Fibroblast of the aortic adventitia (primary cell): ENCODE measurements around the gene FBXO38. TPM values are rescaled to one million over a fixed set of nuclear protein-coding genes. Genes with fewer than 3 reads are reported as not detected.
A peak's percentile ranks its signal among the peaks of the same experiment; 100 is the strongest.

Source experiments
- DNase-seq: peaks from one replicate; pipeline ENCODE4 v3.0.0-alpha.2; 2010; ENCODE audit warnings: low read depth
- H3K4me3 ChIP-seq: 2 replicates; pipeline ENCODE4 v1.5.1; 2011; ENCODE audit warnings: low read depth, mild to moderate bottlenecking, control low read depth, low read length, moderate library complexity
- total RNA-seq: library from RNA; depleted of rRNA; stranded (reverse); fragments of >200 nt; gene quantifications from 2 replicates; pipeline ENCODE4 v1.2.3, GENCODE V29; 2012; ENCODE audit warnings: low replicate concordance
- TF ChIP-seq, protein P1 (sequence below): IDR thresholded peaks from 2 replicates; pipeline ENCODE4 v1.5.1; 2011; ENCODE audit warnings: mild to moderate bottlenecking, low read length, control low read depth, inconsistent platforms; ENCODE audit not compliant: insufficient read depth

The FBXO38 gene
- total RNA-seq, 1 donor: 61.0 TPM

DNA sequence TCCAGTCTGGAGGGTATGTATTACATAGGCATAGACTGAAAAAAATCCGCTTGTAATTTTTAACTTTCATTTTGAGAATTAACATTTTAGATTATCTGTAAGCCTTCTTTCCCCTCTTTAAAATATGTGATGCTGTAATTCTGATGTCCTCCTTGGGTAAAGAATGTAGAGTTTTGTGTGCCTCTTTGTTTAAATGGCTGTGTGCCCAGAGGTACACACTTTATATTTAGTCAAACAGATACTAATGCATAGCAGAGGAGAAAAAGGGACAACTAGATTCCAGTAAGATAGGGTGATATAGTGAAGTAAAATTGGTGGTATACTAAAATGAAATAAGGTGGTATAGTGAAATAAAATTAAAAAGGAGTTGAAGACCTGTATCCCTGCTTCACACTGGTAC, 1.3 kb downstream of the FBXO38 start:
- DNase-seq: no peak
- TF ChIP-seq, protein P1, sequence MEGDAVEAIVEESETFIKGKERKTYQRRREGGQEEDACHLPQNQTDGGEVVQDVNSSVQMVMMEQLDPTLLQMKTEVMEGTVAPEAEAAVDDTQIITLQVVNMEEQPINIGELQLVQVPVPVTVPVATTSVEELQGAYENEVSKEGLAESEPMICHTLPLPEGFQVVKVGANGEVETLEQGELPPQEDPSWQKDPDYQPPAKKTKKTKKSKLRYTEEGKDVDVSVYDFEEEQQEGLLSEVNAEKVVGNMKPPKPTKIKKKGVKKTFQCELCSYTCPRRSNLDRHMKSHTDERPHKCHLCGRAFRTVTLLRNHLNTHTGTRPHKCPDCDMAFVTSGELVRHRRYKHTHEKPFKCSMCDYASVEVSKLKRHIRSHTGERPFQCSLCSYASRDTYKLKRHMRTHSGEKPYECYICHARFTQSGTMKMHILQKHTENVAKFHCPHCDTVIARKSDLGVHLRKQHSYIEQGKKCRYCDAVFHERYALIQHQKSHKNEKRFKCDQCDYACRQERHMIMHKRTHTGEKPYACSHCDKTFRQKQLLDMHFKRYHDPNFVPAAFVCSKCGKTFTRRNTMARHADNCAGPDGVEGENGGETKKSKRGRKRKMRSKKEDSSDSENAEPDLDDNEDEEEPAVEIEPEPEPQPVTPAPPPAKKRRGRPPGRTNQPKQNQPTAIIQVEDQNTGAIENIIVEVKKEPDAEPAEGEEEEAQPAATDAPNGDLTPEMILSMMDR: no peak
- H3K4me3 ChIP-seq: peak overlapping the region; percentile 87

- DNase-seq: no peak
- H3K4me3 ChIP-seq: no peak overlapping the region
- TF ChIP-seq, protein P1: no peak
These were observed 2.3 kb downstream of the FBXO38 start for GRCh38 chr5:148386041-148386440.

DNA sequence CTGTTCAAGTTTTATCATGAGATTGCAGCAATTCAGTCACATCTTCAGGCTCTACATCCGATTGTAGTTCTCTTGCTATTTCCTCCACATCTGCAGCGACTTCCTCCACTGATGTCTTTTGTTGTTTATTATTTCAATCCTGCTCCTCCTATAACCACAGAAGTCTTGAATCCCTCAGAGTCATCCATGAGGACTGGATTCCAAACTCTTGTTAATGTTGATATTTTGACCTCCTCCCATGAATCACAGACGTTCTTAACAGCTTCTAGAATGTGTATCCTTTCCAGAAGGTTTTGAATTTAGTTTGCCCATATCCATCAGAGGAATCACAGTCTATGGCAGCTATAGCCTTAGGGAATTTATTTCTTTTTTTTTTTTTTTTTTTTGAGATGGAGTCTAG, 3.6 kb downstream of the FBXO38 start:
- TF ChIP-seq, protein P1: no peak
- DNase-seq: peak; percentile 33
- H3K4me3 ChIP-seq: no peak overlapping the region

DNA sequence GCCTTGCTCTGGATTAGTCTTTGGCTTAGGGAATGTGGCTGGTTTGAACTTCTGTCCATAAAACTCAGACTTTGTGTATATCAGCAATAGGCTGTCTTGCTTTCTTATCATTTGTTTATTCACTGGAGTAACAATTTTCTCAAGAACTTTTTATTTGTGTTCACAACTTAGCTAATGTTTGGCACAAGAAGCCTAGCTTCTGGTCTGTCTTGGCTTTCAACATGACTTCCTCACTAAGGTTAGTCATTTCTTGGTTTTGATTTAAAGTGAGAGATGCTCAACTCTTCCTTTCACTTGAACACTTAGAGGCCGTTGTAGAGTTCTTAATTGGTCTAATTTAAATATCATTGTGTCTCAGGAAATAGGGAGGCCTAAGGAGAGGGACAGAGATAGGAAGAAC, 4.9 kb downstream of the FBXO38 start:
- TF ChIP-seq, protein P1: no peak
- DNase-seq: peak; percentile 16
- no peak overlapping the region for H3K4me3 ChIP-seq

DNA sequence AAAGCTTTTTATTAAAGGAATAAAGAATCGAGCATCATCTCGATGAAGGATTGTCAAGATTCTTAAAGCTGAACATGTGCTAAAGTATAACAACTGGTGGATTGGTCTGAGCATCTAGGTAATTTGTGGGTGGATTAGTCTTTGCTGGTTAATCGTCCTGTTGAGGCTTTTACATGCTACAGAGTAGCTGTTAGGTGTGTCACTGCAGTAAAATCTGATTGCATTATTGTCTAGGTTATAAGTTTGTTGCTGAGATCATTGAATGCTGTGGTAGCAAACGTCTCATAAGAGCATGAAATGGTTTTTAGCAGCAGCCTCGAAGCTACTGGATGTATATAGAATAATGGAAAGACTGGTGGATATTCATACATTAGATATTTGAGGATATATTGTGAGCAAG, 7.2 kb downstream of the FBXO38 start:
- H3K4me3 ChIP-seq: no peak overlapping the region
- no peak for DNase-seq
- TF ChIP-seq, protein P1: no peak

DNA sequence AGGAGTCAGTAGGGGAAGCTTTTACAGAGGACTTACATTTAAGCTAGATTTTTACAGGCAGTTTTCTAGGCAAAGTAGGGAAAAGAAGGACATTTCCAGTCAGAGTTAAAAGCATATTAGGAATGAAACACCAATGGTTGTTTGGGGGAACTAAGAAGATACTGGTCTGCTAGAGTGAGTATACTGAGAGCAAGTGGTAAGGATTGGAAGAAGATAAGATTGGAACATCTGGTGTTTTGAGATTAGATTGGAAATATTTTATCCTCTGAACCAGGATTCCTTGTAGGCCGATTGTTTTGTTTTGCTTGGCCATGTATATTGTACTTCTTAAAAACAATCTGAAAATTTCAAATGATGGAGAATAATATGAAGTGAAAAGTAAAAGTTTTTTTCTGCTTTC, 7.7 kb downstream of the FBXO38 start:
- TF ChIP-seq, protein P1: no peak
- DNase-seq: peak; percentile 41
- no peak overlapping the region for H3K4me3 ChIP-seq

DNA sequence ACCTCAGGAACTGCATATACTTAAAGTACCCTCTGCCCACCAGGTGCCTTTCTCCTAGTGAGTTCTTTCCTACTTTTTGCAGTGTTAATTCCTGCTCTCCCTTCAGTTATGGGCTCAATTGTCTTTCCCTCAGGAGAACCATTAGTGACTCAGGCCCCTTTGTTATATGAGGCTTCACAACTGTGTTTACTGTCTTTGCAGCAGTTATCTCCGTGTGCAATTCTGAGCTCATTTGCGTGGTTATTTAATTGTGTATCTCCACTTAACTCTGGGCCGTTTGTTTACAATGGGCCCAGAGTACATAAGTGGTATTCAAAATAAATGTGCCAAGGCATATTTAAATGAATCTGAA, 9.6 kb downstream of the FBXO38 start:
- DNase-seq: no peak
- H3K4me3 ChIP-seq: no peak overlapping the region
- TF ChIP-seq, protein P1: no peak
